HG03039 (cell line): ENCODE measurements around the gene GAMT.
A peak's percentile ranks its signal among the peaks of the same experiment; 100 is the strongest.

Experiments used
- ATAC-seq: cut with Tn5 transposase; IDR thresholded peaks from one replicate; pipeline ENCODE4 v1.9.1; 2021; ENCODE audit warnings: mild to moderate bottlenecking, moderate library complexity; ENCODE audit not compliant: unreplicated experiment

Gene GAMT

GRCh38 chr19:1418951-1419738 is 17.8 kb upstream of the GAMT start:
- ATAC-seq, result no peak

- ATAC-seq, result no peak
Measured at GRCh38 chr19:1418496-1418775, 17.1 kb upstream of the GAMT start.

DNA sequence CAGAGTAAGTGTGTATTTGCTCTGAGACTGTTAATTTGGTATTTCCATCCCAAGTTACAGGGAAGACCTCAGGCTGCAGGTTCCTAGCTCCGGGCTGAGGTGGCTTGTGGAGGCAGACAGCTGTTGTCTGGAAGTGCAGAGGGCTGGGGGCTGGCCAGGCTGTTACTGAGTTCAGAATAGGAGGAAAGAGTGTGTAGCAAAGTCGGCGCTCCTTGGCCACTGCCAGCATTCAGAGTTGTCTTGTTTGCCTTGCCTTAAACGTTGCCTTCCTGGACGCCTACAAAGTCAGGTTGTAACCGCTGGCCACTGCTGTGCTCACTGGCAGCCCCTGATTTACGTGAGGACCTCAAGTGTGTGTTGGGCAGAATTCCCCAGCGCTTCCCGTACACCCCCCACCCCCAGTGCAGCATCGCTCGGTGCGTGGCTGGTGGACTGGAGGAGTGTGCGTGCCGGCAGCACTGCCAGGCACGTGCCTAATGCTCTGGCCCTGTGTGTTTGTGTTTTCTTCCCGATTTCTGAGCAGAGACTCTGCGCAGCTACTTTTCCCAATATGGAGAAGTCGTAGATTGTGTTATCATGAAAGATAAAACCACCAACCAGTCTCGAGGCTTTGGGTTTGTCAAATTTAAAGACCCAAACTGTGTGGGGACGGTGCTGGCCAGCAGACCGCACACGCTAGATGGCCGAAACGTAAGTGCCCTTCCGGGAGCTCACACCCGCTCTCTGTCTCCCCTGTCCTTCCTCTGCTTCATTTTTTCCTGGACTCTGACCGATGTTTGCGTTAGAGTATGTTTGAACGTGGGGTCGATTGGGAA is 16.5 kb upstream of the GAMT start:
- no peak for ATAC-seq

- no peak for ATAC-seq
Measured at GRCh38 chr19:1417145-1417544, 15.8 kb upstream of the GAMT start.

DNA sequence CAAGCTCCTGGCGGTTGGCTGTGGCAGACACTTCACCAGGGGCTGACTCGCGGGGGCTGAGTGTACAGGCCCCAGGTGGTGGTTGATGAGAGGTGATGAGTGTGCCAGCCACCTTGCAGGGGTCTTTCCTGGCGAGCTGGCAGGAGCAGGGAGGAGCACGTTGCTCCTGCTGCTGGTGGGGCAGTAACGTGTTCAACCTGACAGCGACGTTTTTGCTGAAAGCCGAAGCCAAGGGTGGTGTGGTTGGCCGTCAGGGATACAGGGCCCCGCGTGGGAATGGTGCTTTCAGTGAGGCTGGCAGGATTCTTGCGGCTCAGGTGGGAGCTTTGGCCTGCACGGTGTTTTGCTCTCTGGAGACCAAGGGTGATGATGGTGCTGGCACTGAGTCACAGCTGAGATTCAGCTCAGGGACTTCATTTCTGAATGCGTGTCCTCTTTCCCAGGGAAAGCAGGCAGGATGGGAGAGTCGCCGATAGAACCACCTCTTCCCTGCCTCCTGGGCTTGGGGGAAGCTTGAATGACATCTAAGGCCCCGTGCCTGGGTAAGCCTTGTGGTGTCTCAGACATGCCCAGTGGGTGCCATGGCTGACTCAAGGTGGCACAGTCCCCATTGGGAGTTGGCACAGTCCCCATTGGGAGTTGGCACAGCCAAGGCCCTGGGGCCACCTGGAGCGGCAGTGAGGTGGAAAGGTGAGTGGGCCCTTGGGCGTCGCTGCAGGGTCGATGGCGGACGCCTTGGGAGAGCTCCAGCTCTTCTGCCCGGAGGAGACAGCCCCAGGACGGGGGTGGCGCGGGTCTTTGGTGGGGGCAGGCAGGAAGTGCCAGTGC is 14.9 kb upstream of the GAMT start:
- no peak for ATAC-seq

DNA sequence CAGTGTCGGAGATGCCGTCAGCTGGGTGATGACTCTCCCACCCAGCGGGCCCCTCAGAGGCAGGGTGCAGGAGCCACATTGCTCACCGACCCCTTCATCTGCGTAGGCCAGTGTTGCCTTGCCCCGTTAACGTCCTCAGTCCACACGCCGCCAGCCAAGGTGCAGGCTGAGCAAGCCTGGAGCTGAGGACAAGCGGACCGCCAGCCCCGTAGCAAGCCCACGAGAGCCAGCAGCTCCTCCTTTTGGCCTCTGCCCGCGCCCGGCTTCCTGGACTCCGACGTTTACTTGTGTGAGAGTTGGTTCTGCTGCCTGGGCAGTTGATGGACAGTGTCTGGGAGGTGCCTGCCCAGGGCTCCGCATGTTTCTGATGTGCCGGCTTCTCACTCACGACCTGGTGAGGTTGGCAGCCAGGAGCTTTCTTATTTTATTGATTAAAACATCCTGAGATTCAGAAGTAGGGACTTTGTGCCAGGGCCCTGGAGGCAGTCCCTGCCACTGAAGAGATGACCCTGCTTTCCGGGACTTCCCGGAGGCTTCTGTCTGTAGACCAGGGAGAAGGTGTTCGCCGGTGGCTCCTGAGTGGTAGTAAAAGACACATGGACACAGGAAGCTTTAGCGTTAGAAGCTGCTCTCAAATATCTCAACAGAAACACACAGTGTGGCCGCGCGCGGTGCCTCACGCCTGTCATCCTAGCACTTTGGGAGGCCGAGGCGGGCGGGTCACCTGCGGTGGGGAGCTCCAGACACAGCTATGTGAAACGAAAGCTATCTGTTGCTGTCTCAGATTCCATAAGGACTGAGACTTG is 11.9 kb upstream of the GAMT start:
- ATAC-seq, result no peak

DNA sequence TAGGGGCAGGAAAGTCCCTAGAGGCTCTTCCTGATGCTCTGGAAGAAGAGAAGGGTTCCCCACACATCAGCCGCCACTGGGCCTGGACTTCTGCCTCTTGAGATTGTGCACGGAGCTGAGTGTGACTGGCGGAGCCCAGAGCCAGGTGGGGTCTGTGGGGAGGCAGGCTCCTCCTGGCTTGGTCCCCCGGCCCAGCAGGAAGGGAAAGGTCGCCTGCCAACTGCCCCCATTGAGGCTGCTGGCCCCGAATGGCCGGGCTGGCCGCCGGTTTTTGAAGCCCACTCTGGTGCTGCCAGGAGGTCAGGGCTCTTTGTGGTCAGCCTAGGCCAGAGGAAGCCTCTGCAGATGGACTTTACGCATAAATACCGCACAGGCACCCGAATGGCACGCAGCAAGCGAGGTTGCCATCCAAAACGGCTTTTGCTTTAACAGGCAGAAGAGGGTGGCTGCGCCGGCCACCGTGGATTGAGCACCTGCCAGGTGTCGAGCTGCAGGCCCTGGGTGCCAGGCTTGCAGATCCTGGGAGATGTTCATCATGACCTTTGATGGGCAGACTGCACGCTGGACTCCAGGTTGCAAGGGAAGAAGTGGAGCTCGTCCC is 11.1 kb upstream of the GAMT start:
- ATAC-seq, result no peak

GRCh38 chr19:1411255-1412191 is 10.2 kb upstream of the GAMT start:
- no peak for ATAC-seq

DNA sequence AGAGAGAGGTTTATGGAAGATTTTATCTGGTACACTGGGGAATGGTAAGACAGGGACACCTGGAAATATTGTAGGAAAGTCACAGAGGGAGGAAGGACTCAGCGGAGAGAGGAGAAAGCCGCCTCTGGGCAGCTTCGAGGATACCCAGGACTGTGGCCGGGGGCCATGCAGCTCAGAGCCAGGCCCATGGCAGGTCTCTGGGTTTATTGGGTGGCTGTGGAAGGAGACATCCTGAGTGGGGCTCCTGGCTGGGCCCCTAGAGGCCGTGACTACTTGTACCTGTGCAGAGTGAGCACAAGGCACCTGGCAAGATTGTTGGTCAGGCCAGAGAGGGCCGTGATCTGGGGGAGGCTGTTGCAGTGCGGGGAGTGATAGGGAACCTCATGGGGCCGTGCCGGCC is 9.4 kb upstream of the GAMT start:
- ATAC-seq, result no peak

DNA sequence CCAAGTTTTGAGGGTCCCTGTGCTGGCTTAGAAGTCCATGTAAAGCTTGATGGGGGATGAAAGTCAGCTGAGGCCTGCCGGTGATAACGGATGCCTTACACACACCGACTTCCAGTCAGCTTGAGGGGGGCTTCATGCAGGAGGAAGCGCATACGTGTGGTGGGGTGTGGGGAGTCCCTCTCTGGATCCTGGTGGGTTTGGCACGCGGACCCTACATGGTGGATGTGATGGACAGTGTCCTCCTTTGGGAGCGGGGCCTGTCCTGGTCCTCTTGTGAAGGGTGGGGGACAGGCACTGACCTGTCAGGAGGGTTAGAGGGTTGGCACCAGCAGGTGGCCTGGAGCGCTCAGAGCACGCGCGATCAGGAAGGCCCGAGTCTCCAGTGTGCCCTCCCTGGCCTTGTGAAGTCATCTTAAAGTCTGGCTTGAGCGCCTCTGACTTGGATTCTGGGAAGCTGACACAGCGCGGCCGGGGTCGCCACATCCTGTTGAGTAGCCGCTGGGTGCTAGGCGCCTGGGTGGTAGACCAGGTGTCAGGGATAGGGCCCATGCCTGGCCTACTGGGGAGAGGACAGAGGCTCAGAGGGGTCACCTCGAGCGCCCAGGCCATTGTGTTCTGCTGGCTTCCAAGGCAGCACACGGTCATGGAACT is 8.9 kb upstream of the GAMT start:
- ATAC-seq, result no peak

DNA sequence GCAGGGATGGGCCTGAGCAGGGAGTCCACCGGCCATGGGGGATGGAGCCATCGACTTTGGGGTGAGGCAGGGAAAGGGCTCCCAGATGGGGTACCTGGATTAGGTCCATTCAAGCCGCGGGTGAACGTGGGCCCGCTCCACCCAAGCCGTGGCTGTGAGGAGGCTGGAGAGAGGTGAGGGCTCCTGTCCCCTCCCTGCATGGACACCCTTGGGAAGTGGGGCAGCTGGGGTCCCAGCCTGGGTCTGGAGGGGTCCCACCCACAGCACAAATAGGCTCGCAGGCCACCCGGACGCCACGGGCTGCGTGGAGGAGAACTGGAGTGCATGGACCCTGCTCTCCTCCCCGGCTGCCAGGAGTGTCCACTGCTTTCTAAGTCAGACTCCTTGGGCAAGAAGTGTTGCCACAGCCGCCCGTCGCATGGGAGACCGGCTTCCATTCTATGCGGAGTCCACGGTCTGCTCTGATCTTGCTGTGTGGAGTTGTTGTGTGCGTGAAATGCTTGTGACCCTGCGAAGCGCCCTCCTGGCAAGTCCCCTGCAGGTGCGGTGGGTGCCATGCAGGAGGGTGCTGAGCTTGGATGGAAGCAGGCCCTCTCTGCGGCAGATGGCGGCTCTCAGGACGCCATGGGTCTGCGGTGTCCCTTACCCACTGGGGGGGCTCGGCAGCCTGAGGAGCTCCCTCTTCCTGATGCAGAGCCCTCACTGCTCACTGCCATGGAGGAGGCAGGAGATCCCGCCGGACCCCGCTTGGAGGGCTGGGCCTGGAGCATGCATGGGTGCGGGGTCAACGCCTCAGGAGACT is 8.1 kb upstream of the GAMT start:
- no peak for ATAC-seq

DNA sequence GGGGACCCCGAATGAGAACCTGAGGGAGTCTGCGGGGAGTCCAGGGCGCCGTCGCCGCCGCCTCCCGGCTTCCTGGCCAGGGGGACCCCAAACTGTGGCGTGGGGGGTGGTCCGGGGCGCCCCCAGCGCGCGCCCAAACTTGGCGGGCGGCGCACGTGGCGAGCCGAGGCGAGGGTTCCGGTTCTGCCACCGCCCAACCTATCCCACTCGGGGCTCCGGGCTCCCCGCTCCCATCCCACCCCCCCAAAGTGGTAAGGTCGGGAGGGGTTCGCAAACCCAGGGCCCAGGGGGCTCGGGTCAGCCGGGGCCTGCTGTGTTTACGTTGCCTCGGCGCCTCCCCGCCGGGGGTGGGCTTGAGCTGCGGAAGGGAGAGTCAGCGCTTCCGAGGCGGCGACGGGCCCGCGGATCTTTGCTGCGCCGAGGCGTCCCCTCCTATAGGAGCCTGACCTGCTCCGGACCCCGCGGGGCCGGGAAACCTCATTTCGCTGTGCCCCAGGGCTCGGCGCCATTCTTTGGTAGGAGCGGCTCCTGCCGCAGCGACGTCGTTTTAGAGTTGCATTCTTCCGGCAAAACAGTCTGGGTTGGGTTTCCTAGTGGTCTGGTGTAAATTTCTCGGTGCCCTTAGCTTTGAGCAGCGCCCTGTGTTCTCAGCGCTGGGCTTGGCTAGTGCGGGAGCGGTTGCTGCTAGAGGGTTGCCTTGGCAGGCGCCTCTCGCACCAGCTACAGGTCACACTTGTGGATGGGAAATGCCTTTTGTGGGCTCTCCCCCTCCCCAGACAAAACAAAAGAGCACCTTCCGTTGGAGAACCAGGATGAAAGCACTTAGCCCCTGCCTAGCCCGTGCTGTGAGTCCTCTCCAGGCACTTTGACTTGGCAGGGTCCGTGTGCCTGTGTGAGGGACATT is 7.2 kb upstream of the GAMT start:
- no peak for ATAC-seq

DNA sequence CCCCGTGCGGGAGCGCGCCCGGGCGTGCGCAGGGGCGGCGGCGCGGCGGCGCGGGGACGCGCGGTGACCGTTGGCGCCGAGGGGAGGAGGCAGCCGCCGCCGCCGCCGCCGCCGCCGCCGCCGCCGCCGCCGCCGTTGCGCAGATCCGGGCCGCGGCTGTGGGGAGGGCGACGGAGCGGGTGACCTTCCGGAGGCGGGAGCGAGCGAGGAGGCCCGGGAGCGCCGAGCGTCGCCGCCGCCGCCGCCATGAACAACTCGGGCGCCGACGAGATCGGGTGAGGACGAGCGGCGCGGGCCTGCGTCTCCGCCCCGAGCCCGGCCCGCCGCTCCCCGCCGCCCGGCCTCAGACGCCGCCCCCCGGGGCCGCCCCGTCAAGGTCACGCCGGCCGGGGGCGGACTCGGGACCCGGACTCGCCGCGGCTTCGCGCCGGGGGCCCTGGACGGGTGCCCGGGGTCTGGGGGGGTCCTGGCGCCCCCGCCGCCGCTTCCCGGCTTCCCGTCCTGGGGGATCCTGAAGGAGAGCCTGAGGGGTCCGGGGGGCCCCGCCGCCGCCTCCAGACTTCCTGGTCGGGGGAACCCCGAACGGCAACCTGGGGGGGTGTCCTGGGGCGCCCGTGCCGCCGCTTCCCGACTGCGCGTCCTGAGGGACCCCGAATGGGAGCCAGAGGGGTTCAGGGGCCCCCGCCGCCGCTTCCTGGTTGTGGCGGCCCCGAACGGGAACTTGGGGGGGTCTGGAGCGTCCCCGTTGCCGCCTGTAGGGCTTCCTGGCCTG is 6.4 kb upstream of the GAMT start, which contains the start of gene DAZAP1:
DAZAP1 (plus strand) TSS at position 59 of the 772 bp plus-strand sequence; CDS start at position 247, 188 bp downstream.
- ATAC-seq, result peak; percentile 31

GRCh38 chr19:1406774-1407527 is 5.6 kb upstream of the GAMT start:
- ATAC-seq, result peak; percentile 67

DNA sequence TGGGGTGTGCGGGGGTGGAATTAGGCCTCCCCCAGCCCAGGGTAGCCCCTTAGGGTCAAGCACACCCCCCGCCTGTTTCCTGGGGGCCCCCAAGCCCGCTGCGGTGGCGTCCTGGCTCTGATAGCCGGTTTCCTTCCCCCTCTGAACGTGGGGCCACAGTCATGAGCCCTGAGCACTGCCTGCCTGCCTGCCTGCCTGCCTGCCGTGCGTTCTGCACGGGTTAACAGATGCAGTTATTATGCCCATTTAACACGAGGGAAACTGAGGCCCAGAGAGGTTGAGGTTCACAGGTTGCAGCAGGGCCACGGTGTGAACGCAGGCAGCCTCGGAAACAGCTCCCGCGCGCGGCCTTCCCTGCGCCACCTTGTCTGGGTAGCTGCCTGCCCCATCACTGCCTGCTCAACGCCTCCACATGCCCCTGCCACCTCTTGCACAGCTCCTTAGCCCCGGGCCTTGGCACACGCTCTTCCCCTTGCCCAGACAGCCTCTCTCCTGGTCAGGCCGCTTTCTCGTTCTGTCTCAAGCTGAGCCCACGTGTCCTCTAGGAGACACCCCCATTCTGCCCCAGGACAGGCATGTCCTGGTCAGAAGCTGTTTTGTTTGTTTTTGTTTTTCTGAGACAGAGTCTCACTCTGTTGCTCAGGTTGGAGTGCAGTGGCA is 1.2 kb upstream of the GAMT start:
- ATAC-seq, result no peak
